HG03571 (cell line): ENCODE results near the gene EHD3.
A peak's percentile ranks its signal among the peaks of the same experiment; 100 is the strongest.

Experiments
- ATAC-seq: cut with Tn5 transposase; IDR thresholded peaks from one replicate; pipeline ENCODE4 v1.9.1; 2021; ENCODE audit not compliant: unreplicated experiment

Gene EHD3

GRCh38 chr2:31254237-31255203, 20.6 kb downstream of the EHD3 start:
- no peak for ATAC-seq

- peak; percentile 68 for ATAC-seq
Observed at GRCh38 chr2:31255911-31256571, 22.1 kb downstream of the EHD3 start.

GRCh38 chr2:31256611-31257382, 22.8 kb downstream of the EHD3 start:
- ATAC-seq = no peak

GRCh38 chr2:31258351-31258750, 24.4 kb downstream of the EHD3 start:
- ATAC-seq = peak; percentile 40

- no peak for ATAC-seq
Observed at GRCh38 chr2:31259075-31259474, 25.1 kb downstream of the EHD3 start.

- ATAC-seq = no peak
Observed at GRCh38 chr2:31260870-31261269, 26.9 kb downstream of the EHD3 start.

- ATAC-seq = no peak
Observed at GRCh38 chr2:31263636-31264190, 29.8 kb downstream of the EHD3 start.

GRCh38 chr2:31265234-31265633, 31.3 kb downstream of the EHD3 start:
- ATAC-seq = no peak

DNA sequence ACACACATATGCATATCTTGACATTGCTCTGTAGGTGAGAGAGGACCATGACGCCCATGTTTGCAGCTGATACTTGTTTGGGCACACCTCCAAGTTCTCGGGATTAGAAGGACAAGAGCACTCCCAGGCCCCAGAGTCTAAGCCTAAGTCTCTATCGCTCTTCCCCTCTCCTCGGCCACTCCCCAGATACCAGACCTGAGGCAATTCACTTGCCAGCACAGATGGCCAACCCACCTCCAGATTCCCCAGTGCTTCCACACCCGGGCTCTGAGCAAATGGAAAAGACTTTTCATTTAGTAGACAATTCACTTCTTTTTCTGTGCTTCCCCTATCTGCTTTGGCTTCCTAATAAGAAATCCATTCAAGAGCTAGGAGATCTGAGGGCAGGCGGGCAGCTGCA, 32.9 kb downstream of the EHD3 start:
- ATAC-seq = no peak

GRCh38 chr2:31267437-31268120, 33.6 kb downstream of the EHD3 start:
- ATAC-seq = no peak

- no peak for ATAC-seq
Observed at GRCh38 chr2:31268344-31268743, 34.4 kb downstream of the EHD3 start.

GRCh38 chr2:31269087-31269486, 35.1 kb downstream of the EHD3 start:
- ATAC-seq = no peak

DNA sequence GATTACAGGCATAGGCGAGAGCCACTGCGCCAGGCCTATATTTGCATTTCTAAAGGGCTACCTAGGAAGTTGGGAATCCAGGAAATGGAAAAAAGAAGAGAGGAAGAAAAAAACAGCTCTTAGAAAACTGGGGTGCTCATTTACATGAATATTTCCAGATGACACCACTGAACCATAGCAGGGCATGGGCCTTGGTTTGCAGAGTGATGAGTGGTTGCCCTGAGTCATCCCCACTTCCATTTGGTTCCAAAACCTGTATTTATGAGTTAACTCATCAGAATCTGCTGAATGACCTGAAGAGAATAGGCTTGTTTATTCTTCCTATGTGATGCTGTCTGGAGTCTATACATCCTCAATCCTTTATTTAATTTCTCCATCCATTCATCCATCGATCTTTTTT, 36.2 kb downstream of the EHD3 start:
- ATAC-seq = no peak

DNA sequence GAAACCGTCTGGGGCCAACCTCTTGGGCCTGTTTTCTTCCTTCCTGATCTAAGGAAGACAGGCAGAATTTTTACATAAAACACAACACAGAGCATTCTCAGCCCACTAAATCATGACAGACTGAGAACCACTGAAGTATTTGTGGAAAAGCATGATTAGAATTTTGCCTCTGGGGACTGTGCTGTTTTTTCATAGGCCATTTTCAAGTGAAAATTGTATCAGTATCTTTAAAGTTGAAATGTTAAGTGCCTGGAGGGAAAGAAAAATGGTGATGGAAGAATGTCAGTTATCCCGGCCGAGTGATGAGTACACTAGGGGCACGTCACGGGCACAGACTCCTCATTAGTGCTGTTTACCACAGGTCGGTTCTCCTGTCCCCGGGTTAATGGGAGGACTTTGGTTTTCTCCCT, 36.9 kb downstream of the EHD3 start:
- no peak for ATAC-seq

- no peak for ATAC-seq
Observed at GRCh38 chr2:31271851-31272267, 37.9 kb downstream of the EHD3 start.

DNA sequence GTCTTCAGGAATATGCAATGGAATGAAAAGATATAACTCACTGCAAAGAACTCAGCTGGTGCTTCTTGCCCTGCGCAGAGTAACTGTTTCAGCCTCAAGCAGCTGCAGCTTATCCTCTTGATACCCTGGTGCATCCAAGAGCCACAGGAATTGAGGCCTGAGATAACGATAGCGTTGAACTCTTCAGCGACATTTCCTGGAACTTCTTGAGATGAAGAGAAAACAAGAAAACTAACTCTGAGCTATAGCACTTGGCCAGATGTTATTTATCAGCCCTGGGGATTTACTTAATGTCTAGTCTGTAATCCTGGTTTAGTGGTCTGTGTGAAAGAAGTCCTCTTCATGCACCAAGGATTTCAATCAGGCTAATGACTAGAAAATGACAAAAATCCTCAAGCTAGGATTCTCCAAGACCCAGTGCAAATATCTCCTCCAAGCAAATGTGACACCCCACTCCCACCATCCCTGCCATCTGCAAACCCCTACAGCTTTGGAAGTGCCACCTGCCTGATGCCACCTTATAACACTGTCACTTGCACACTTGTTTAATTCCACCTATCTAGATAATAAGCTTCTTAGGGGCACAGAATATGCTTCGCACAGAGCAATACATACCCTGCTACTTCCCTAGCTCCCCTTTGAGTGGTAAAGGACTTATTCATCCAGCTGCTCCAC, 40.6 kb downstream of the EHD3 start:
- ATAC-seq = no peak

GRCh38 chr2:31275976-31276375, 42.0 kb downstream of the EHD3 start:
- ATAC-seq = no peak

DNA sequence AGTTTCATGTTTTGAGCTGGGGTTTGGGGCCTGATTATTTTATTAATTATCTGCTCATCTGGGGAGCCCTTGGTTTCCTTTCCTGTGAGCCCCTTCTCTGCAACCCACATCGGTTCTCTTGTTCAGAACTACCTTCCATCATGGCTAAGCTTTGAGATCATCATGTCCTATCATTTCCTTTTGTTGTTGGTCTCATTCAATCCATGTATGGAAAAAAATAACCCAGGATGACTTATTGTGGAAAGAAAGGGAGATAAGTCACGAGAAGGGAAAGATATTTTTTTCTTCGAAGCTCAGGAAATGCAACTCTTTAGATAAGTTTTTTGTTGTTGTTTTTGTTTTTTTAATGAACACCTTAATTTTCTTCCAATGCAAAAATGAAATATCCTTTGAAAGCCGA, 43.7 kb downstream of the EHD3 start:
- no peak for ATAC-seq

GRCh38 chr2:31282634-31283033, 48.7 kb downstream of the EHD3 start:
- no peak for ATAC-seq
